Muscle layer of duodenum (tissue), 2 donors: ENCODE measurements around the gene KCTD2.
A peak's percentile ranks its signal among the peaks of the same experiment; 100 is the strongest.
"Not testable (repeated sequence)": the region's sequence is repeated elsewhere in the genome, so short reads cannot be mapped to it uniquely, and the experiment has no call there.

Experiments
- H3K27ac ChIP-seq: one replicate; pipeline ENCODE4 v1.7.0; 2013; ENCODE audit warnings: mild to moderate bottlenecking, low read length
- H3K27me3 ChIP-seq: one replicate; pipeline ENCODE4 v1.7.0; 2013; ENCODE audit warnings: low read depth, mild to moderate bottlenecking, control low read depth, low read length
- H3K36me3 ChIP-seq, 2 donors: one replicate each; pipeline ENCODE4 v1.7.0; 2013; ENCODE audit warnings: low read length in 2 of 2, control low read depth in 1 of 2, mild to moderate bottlenecking in 1 of 2; ENCODE audit not compliant: insufficient read depth in 2 of 2, control insufficient read depth in 1 of 2
- H3K4me1 ChIP-seq, 2 donors: one replicate each; pipeline ENCODE4 v1.7.0; 2013; ENCODE audit warnings: low read length in 2 of 2, mild to moderate bottlenecking in 2 of 2, control low read depth in 1 of 2, moderate library complexity in 1 of 2; ENCODE audit not compliant: insufficient read depth in 2 of 2, control insufficient read depth in 1 of 2
- H3K4me3 ChIP-seq, 2 donors: one replicate each; pipeline ENCODE4 v1.7.0; 2013; ENCODE audit warnings: low read length in 2 of 2, low read depth in 1 of 2, mild to moderate bottlenecking in 1 of 2
- H3K9me3 ChIP-seq, 2 donors: one replicate each; pipeline ENCODE4 v1.7.0; 2013; ENCODE audit warnings: low read length in 2 of 2, control low read depth in 1 of 2, mild to moderate bottlenecking in 1 of 2; ENCODE audit not compliant: control insufficient read depth in 1 of 2
- donor health status: healthy.

The KCTD2 gene

DNA sequence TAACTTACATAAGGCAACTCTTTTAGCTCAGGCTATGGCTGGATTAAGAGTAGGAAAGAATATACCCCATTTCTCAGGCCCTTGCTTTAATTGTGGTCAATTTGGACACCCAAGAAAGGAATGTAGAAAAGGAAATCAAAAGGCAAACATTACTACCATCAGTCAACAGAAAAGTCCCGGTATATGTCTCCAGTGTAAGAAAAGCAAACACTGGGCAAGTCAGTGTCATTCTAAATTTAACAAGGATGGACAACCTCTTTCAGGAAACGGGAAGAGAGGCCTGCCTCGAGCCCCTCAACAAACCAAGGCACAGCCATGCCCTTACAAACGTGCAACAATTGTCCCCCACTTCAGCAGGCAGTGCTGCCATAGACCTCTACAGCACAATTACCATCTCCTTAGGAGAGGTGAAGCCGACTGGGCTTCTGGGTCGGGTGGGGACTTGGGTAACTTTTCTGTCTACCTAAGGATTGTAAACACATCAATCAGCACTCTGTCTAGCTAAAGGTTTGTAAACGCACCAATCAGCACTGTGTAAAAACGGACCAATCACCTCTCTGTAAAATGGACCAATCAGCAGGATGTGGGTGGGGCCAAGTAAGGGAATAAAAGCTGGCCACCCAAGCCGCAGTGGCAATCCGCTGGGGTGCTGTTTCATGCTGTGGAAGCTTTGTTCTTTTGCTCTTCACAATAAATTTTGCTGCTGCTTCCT, 22.2 kb upstream of the KCTD2 start:
- H3K9me3 ChIP-seq: no peaks in the 10 kb centered on the region
- H3K27me3 ChIP-seq: no peaks in the 10 kb centered on the region
- H3K4me1 ChIP-seq: no peaks in the 10 kb centered on the region
- H3K36me3 ChIP-seq: peaks cover 6 to 18% of the 10 kb centered on the region in 2 donors
- H3K4me3 ChIP-seq: no peak overlapping the region
- H3K27ac ChIP-seq: no peak overlapping the region

DNA sequence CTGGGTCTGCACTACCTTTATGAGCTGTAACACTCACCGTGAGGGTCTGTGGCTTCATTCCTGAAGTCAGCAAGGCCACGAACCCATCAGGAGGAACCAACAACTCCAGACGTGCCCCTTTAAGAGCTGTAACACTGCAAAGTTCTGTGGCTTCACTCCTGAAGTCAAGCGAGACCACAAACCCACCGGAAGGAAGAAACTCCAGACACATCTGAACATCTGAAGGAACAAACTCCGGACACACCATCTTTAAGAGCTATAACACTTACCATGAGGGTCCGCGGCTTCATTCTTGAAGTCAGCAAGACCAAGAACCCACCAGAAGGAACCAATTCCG, 21.7 kb upstream of the KCTD2 start:
- peaks cover 6 to 18% of the 10 kb centered on the region in 2 donors for H3K36me3 ChIP-seq
- not testable (repeated sequence) for H3K27ac ChIP-seq, H3K9me3 ChIP-seq

DNA sequence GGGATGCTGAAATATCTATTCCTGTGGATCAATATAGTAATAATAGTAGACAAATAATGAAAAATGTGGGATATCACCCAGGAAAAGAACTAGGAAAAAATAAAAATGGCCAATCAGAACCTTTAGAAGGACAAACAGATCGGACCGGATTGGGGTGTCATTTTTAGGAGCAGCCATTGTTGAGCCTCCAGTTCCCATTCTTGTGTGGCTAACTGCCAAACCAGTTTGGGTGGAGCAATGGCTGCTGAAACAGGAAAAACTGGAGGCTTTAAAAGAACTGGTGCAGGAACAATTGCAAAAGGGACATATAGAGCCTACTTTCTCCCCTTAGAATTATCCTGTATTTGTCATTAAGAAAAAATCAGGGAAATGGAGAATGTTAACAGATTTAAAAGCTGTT, 20.4 kb upstream of the KCTD2 start:
- not testable (repeated sequence) for H3K27ac ChIP-seq, H3K4me3 ChIP-seq, H3K36me3 ChIP-seq, H3K4me1 ChIP-seq, H3K27me3 ChIP-seq, H3K9me3 ChIP-seq

More for the DNA sequence above, 21.7 kb upstream of the KCTD2 start:
- H3K4me3 ChIP-seq, H3K27me3 ChIP-seq, H3K4me1 ChIP-seq: not testable (repeated sequence)

DNA sequence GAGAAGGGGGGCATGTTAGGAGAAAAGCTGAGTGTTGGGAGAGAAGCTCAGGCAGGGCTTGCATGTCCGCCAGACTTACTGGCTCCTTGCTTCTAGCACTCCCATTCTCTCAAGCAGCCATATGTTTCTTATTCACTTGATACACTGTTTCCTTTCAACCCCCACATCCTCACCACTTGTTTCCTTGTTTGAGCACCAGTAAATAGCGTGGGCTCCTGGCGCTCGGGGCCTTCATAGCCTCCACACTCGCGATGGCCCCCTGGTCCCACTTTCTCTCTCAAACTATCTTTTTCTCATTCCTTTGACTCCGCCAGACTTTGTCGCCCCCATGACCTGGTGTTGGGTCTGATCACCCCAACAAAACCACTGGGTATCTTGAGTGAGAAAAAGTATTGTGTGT, 16.9 kb upstream of the KCTD2 start:
- Histone ChIP-seq H3K27ac (no peak overlapping the region), H3K27me3 (no peaks in the 10 kb centered on the region), H3K4me3 (no peak overlapping the region), H3K4me1 (peaks cover 0 to 18% of the 10 kb centered on the region in 2 donors), H3K36me3 (no peaks in the 10 kb centered on the region), H3K9me3 (no peaks in the 10 kb centered on the region)

DNA sequence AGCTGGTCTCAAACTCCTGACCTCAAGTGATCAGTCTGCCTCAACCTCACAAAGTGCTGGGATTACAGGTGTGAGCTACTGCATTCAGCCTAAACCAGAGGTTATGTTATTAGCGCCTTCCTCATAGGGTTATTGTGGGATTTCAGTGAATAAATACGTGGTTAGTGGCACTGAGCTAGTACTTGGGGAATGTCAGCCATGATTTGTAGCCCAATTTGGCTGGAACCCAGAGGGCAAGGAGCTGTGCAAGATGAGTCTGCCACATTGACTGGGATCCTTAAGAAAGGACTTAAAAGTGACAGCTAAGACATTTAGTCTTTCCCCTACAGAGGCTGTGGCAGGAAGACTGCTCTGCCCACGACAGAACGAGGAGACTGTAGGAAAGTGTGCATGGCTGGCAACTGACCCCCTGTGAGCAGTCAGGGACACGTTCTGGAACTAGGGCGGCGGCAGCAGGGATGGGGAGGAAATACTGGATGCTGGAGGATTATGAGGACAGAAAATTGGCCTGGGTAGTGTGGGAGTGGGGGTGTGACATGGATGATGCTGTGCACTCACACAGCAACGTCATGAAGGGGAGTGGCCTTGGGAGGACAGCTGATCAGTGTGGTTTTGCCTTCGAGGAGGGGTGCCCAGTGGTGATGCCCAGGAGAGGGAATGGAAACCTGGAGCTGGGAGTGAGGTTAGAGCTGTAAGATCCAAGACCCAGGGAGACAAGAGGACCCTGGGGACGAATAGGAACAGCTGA, 14.9 kb upstream of the KCTD2 start:
- H3K36me3 ChIP-seq: no peaks in the 10 kb centered on the region
- H3K4me1 ChIP-seq: peaks cover 0 to 27% of the 10 kb centered on the region in 2 donors
- peak overlapping the region; percentile 69 for H3K27ac ChIP-seq
- no peaks in the 10 kb centered on the region for H3K9me3 ChIP-seq
- H3K4me3 ChIP-seq: peak overlapping the region; percentile 45 to 46
- no peaks in the 10 kb centered on the region for H3K27me3 ChIP-seq

DNA sequence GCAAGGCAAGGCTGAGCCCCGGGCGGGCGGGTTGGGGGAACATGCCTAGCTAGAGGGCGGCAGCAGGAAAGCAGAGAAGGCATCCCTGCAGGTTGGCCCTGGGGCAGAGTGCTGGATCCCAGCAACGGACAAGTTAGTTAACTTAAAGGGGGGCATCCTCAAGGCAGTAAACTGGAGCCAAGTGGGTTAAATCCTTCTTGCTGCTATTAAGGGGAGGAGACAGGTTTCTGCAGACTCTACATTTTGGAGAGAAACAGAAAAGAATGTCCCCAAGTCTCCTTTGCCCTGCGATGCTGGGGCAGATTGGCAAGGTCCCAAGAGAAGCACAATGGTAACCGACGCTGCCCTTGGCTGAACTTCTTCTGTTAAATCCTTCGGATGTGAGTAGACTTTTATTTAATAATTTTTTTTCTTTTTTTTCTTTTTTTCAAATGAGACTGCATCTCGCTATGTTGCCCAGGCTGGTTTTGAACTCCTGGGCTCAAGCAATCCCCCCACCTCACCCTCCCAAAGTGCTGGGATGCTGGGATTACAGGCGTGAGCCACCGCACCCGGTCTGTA, 14.2 kb upstream of the KCTD2 start:
- H3K27me3 ChIP-seq: no peaks in the 10 kb centered on the region
- H3K36me3 ChIP-seq: no peaks in the 10 kb centered on the region
- H3K27ac ChIP-seq: no peak overlapping the region
- no peaks in the 10 kb centered on the region for H3K9me3 ChIP-seq
- H3K4me3 ChIP-seq: peak overlapping the region; percentile 46 to 82
- peaks cover 0 to 27% of the 10 kb centered on the region in 2 donors for H3K4me1 ChIP-seq

DNA sequence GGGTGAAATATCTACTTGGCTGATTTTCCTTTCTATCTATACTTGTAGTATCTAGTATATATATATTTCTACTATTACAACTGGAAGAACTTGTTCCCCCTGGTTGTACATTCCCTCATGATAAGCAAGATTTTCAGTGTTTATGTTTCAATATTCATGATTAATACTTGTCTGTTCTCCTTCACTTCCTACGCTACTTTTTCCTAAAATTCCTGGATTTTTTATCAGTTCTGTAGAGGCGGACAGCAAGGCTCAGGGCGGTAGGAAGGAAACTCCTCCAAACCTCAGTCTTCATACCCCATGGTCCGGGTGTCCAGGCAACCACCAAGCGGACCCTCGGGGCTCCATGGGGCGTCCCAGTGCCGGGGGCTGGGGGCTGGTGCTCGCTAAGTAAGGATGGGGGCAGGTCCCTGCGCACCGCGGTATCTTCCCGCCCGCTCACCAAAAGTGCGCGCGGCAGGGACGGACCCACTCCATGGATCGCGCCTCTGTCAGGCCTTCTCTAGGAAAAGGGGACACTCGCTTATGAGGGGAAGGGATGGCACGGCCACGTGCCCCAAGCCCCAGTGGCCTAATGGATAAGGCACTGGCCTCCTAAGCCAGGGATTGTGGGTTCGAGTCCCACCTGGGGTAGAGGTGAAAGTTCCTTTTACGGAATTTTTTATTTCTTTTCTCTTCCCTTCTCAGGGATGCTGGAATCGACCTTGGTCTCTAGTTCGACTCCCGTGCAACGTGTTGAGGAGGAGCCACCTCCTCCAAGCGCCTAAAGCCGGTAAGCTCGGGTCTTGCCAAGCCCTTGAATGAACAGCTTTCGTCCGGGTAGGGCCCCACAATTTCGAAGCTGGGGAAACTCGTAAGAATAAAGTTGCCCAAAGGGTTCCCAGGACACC, 13.4 kb upstream of the KCTD2 start:
- no peaks in the 10 kb centered on the region for H3K27me3 ChIP-seq
- H3K9me3 ChIP-seq: no peaks in the 10 kb centered on the region
- H3K27ac ChIP-seq: peak overlapping the region; percentile 92
- peaks cover 4 to 6% of the 10 kb centered on the region in 2 donors for H3K36me3 ChIP-seq
- H3K4me1 ChIP-seq: peaks cover 0 to 27% of the 10 kb centered on the region in 2 donors
- peak overlapping the region; percentile 79 to 82 for H3K4me3 ChIP-seq

DNA sequence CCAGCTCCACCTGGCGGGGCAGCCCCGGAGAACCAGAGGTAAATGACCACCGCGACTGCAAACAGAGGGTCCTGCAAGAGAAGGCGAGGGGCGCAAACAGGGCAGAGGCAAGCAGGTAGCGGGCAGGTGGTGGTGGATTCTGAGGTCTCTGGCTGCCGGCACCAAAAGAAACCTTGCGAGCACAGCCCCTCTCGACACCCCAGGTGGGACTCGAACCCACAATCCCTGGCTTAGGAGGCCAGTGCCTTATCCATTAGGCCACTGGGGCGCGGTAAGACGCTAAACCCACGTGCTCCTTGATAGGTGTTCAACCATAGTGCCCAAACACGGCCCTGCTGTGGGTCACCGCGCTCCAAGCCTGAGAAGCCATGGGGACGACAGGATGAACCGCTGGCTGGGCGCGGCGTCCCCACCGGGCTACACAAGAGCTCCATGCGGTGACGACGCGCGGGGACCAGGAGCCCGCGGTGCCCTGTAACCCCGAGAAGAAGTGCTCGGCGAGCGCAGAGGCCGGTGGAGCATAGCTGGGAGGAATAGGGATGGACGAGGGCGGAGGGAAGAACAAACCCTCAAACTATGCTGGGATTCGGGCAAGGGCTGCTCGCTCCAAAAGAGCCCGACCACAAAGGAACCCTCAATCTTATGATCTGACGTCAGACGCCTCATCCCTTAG, 12.7 kb upstream of the KCTD2 start:
- Histone ChIP-seq H3K4me3 (peak overlapping the region; percentile 79 to 82), H3K36me3 (peaks cover 11 to 14% of the 10 kb centered on the region in 2 donors), H3K4me1 (peaks cover 0 to 27% of the 10 kb centered on the region in 2 donors), H3K27me3 (no peaks in the 10 kb centered on the region), H3K9me3 (no peaks in the 10 kb centered on the region), H3K27ac (peak overlapping the region; percentile 92)

DNA sequence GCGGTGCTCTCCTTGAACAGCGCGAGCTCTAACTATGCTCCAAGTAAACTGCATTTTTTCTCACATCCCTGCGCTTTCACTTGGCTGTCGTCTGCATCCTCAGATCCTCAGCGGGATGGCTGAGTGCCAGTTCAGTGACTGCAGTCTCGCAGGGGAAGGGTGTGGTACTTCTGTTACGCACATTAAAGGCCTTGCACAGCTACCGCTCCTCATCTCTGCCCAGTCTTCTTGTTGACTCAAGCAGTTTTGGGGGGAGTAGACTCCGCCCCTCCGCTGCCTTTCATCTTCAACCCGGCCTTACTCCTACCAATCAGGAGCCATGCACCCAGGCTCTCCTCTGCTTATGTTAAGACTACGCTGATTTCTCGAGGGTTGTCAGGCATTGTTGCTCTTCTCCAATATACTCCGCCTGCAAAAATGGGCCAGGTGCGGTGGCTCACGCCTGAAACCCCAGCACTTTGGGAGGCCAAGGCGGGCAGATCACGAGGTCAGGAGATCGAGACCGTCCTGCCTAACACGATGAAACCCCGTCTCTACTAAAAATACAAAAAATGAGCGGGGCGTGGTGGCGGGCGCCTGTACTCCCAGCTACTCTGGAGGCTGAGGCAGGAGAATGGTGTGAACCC, 10.3 kb upstream of the KCTD2 start:
- Histone ChIP-seq H3K27ac (peak overlapping the region; percentile 14), H3K27me3 (no peaks in the 10 kb centered on the region), H3K4me1 (peaks cover 0 to 27% of the 10 kb centered on the region in 2 donors), H3K36me3 (peaks cover 26 to 38% of the 10 kb centered on the region in 2 donors), H3K4me3 (no peak overlapping the region), H3K9me3 (no peaks in the 10 kb centered on the region)

DNA sequence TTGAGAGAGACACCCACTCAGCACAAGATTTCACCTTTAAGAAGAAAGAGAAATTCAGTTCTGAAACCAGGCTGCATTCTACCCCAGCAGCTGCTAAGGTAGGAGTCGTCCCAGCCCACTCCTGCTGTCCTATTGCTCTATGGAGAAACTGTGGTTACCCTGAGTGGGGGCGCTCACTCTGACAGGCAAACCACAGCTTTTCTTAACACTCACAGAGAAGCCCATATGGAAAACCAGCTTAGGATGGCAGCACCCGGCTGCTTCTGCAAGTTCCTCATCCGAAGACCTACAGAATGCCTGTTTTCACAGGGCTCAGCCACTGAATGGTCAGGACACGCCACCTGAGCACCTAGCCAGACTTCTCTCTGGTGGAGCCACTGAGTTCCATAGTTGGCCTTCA, 7.8 kb upstream of the KCTD2 start:
- Histone ChIP-seq H3K4me3 (no peak overlapping the region), H3K27me3 (no peaks in the 10 kb centered on the region), H3K9me3 (no peaks in the 10 kb centered on the region), H3K36me3 (peaks cover 31 to 45% of the 10 kb centered on the region in 2 donors), H3K4me1 (peaks cover 0 to 10% of the 10 kb centered on the region in 2 donors), H3K27ac (no peak overlapping the region)
